ENCODE measurements around the gene CDH12. TPM values are rescaled to one million over a fixed set of nuclear protein-coding genes. Genes with fewer than 3 reads are reported as not detected.

CDH12 gene
- total RNA-seq, 2 donors from 2014 or later, result 0.90 to 1.9 TPM

DNA sequence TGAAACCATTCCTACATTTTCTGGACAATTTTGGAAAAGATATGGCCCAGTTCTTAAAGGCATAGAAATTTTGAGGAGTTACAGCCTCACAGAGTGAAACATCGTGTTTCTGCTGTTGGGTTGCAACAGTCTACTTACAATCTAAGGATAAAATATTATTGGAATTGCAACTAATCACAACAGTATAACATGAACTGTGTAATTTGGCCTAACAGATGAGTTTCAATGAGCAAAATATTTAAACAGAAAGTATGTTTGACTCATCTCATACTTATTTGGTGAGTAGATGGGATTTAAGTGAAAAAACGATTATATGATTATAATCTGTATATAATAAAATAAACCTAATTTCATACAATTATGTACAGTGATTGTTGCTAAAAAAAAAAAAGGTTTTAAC, 1061.8 kb downstream of the CDH12 start:
- H3K4me3 Mint-ChIP-seq, result no peak overlapping the region
- no peak for DNase-seq
- no peaks in the 10 kb centered on the region for H3K27me3 Mint-ChIP-seq (ENCODE audit: insufficient read depth)
- no peak overlapping the region for H3K27ac ChIP-seq (ENCODE audit: low read depth, low read length)
- H3K9me3 ChIP-seq (ENCODE audit: control insufficient read depth, low read length), result no peaks in the 10 kb centered on the region
- H3K9me3 Mint-ChIP-seq, result no peaks in the 10 kb centered on the region
- H3K9ac ChIP-seq (ENCODE audit: extremely low read depth, low read length, poor library complexity, severe bottlenecking), result no peak overlapping the region
- no peak overlapping the region for H3K27ac Mint-ChIP-seq
- peaks cover 8% of the 10 kb centered on the region for H3K4me1 ChIP-seq (ENCODE audit: control insufficient read depth, insufficient read depth, low read length)
- 90% methylated on average over 1 of the region's 2 CpGs; no CpG with 5 or more reads in 1 of the 2 experiments for WGBS, 2 experiments (ENCODE audit: insufficient coverage in 1 of 2, insufficient read length in 1 of 2)
- H3K4me1 Mint-ChIP-seq, result no peaks in the 10 kb centered on the region
- no peaks in the 10 kb centered on the region for H3K36me3 Mint-ChIP-seq (ENCODE audit: low read depth)
- H3K27me3 ChIP-seq (ENCODE audit: control insufficient read depth, insufficient read depth, low read length, poor library complexity, severe bottlenecking), result no peaks in the 10 kb centered on the region
- H3K36me3 ChIP-seq (ENCODE audit: control insufficient read depth, insufficient read depth, low read length), result no peaks in the 10 kb centered on the region
- no peak overlapping the region for H3K4me3 ChIP-seq (ENCODE audit: low read length)
- TF ChIP-seq, protein P1, sequence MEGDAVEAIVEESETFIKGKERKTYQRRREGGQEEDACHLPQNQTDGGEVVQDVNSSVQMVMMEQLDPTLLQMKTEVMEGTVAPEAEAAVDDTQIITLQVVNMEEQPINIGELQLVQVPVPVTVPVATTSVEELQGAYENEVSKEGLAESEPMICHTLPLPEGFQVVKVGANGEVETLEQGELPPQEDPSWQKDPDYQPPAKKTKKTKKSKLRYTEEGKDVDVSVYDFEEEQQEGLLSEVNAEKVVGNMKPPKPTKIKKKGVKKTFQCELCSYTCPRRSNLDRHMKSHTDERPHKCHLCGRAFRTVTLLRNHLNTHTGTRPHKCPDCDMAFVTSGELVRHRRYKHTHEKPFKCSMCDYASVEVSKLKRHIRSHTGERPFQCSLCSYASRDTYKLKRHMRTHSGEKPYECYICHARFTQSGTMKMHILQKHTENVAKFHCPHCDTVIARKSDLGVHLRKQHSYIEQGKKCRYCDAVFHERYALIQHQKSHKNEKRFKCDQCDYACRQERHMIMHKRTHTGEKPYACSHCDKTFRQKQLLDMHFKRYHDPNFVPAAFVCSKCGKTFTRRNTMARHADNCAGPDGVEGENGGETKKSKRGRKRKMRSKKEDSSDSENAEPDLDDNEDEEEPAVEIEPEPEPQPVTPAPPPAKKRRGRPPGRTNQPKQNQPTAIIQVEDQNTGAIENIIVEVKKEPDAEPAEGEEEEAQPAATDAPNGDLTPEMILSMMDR (conservative IDR thresholded peaks at IDR 0.05), result no peak

DNA sequence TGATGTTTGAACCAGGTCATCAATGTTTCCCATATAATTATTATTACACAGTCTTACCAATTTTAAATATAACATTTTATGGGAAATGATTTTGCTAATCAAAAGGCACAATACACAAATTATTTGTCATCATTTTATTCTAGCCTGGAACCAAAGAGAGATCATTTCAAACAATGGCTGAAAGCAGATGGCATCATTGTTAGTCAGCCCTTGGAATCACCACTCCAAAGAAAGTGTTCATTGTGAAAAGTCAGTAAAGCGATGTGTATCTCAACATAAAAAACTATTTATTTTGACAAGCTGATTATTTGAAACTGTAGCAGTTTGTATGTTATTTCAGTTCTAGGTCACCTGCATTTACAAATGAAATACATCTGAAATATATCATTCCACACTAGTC, 1068.7 kb downstream of the CDH12 start:
- Histone ChIP-seq H3K4me3 (ENCODE audit: low read length) (no peak overlapping the region), H3K9me3 (ENCODE audit: control insufficient read depth, low read length) (no peaks in the 10 kb centered on the region), H3K27me3 (ENCODE audit: control insufficient read depth, insufficient read depth, low read length, poor library complexity, severe bottlenecking) (no peaks in the 10 kb centered on the region), H3K36me3 (ENCODE audit: control insufficient read depth, insufficient read depth, low read length) (no peaks in the 10 kb centered on the region), H3K27ac (ENCODE audit: low read depth, low read length) (no peak overlapping the region), H3K9ac (ENCODE audit: extremely low read depth, low read length, poor library complexity, severe bottlenecking) (no peak overlapping the region), H3K4me1 (ENCODE audit: control insufficient read depth, insufficient read depth, low read length) (no peaks in the 10 kb centered on the region)
- WGBS, 2 experiments (ENCODE audit: insufficient coverage in 1 of 2, insufficient read length in 1 of 2), result 90% methylated on average over 1 of the region's 1 CpG; no CpG with 5 or more reads in 1 of the 2 experiments
- Mint-ChIP-seq H3K36me3 (ENCODE audit: low read depth) (no peaks in the 10 kb centered on the region), H3K4me1 (no peaks in the 10 kb centered on the region), H3K4me3 (no peak overlapping the region), H3K27me3 (ENCODE audit: insufficient read depth) (no peaks in the 10 kb centered on the region), H3K27ac (no peak overlapping the region), H3K9me3 (no peaks in the 10 kb centered on the region)
- TF ChIP-seq, protein P1 (conservative IDR thresholded peaks at IDR 0.05), result no peak
- DNase-seq, result no peak

DNA sequence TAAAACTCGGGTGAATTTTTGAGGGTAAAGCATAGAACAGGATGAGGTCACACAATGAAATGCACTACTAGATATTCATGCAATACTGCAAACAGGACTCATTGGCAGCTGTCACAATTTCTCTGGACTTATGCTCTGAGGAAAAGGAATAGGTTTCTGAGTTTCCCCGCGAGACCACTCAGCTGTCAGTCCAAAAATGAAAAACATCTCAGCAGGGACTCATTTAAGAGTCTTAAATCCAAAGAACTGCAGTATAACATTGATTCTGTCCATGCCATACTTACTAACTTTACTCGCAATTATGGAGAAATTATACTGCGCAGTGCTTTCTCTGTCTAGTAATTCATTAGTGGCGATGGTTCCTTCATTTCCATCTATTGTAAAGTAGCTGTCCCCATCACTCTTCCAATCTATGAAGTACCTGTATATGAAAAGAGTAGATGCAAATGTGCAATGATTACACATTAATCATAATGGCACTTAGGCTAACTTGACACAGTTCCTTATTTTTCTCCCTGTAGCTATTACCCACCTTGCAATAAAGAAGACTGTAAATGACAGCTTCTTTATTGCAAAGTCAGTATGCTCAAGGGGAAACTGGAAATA, 1070.0 kb downstream of the CDH12 start:
- WGBS, 2 experiments (ENCODE audit: insufficient coverage in 1 of 2, insufficient read length in 1 of 2), result 93 to 96% methylated on average over 6 of the region's 6 CpGs
- Histone ChIP-seq H3K36me3 (ENCODE audit: control insufficient read depth, insufficient read depth, low read length) (no peaks in the 10 kb centered on the region), H3K4me3 (ENCODE audit: low read length) (no peak overlapping the region), H3K27me3 (ENCODE audit: control insufficient read depth, insufficient read depth, low read length, poor library complexity, severe bottlenecking) (no peaks in the 10 kb centered on the region), H3K9me3 (ENCODE audit: control insufficient read depth, low read length) (no peaks in the 10 kb centered on the region), H3K27ac (ENCODE audit: low read depth, low read length) (no peak overlapping the region), H3K9ac (ENCODE audit: extremely low read depth, low read length, poor library complexity, severe bottlenecking) (no peak overlapping the region), H3K4me1 (ENCODE audit: control insufficient read depth, insufficient read depth, low read length) (no peaks in the 10 kb centered on the region)
- no peaks in the 10 kb centered on the region for H3K27me3 Mint-ChIP-seq (ENCODE audit: insufficient read depth)
- DNase-seq, result no peak
- no peaks in the 10 kb centered on the region for H3K4me1 Mint-ChIP-seq
- no peaks in the 10 kb centered on the region for H3K9me3 Mint-ChIP-seq
- H3K36me3 Mint-ChIP-seq (ENCODE audit: low read depth), result no peaks in the 10 kb centered on the region
- H3K27ac Mint-ChIP-seq, result no peak overlapping the region
- TF ChIP-seq, protein P1 (conservative IDR thresholded peaks at IDR 0.05), result no peak
- no peak overlapping the region for H3K4me3 Mint-ChIP-seq

All from endodermal cell (in vitro differentiated cells).